ENCODE results near the gene SLC23A2.

SLC23A2 gene

GRCh38 chr20:4813863-4814695 is 187.2 kb downstream of the SLC23A2 start:
- peak; percentile 57 for DNase-seq (ENCODE audit: low read depth)

GRCh38 chr20:4813076-4813862 is 188.0 kb downstream of the SLC23A2 start:
- no peak for DNase-seq (ENCODE audit: low read depth)

GRCh38 chr20:4812641-4813075 is 188.7 kb downstream of the SLC23A2 start:
- no peak for DNase-seq (ENCODE audit: low read depth)

- DNase-seq (ENCODE audit: low read depth) = no peak
These were observed 189.1 kb downstream of the SLC23A2 start for GRCh38 chr20:4812216-4812615.

- no peak for DNase-seq (ENCODE audit: low read depth)
These were observed 189.6 kb downstream of the SLC23A2 start for GRCh38 chr20:4811661-4812181.

- DNase-seq (ENCODE audit: low read depth) = no peak
These were observed 190.1 kb downstream of the SLC23A2 start for GRCh38 chr20:4811257-4811656.

- no peak for DNase-seq (ENCODE audit: low read depth)
These were observed 190.8 kb downstream of the SLC23A2 start for GRCh38 chr20:4810426-4811019.

GRCh38 chr20:4809707-4810106 is 191.6 kb downstream of the SLC23A2 start:
- no peak for DNase-seq (ENCODE audit: low read depth)

- no peak for DNase-seq (ENCODE audit: low read depth)
These were observed 192.4 kb downstream of the SLC23A2 start for GRCh38 chr20:4808872-4809271.

- no peak for DNase-seq (ENCODE audit: low read depth)
These were observed 195.5 kb downstream of the SLC23A2 start for GRCh38 chr20:4805663-4806449.

- no peak for DNase-seq (ENCODE audit: low read depth)
These were observed 198.8 kb downstream of the SLC23A2 start for GRCh38 chr20:4802527-4802926.

Data from stimulated activated CD4-positive, alpha-beta T cell treated with anti-CD3 and anti-CD28 coated beads, Interleukin-2, amount 100 ng/mL, for 4 hours (primary cell).